A673 (cell line): ENCODE measurements around the gene HFM1. TPM values are rescaled to one million over a fixed set of nuclear protein-coding genes. Genes with fewer than 3 reads are reported as not detected.

Source experiments
- BruUV-seq: library from RNA; stranded (reverse); fragments of 400-500 nt; replicated peaks from 2 replicates; lab custom pipeline; 2021; lab: Mats Ljungman, UMichigan
- CTCF ChIA-PET: fragments of 300-600 bp; sonication (Branson Sonifier 250); formaldehyde crosslinking; loops from one replicate; lab custom pipeline; 2022; ENCODE audit warnings: antibody characterized with exemption; lab: Charles Lee
- POLR2A ChIA-PET: fragments of 300-600 bp; sonication (Branson Sonifier 250); formaldehyde crosslinking; loops from one replicate; lab custom pipeline; 2022; ENCODE audit warnings: antibody characterized with exemption; ENCODE audit not compliant: low non-redundant PET; lab: Charles Lee
- DNase-seq: peaks from one replicate; pipeline ENCODE4 v3.0.0-alpha.2; 2015; ENCODE audit warnings: low spot score
- H3K27ac ChIP-seq: fragments of 200-600 bp; sonication (generic); 2 replicates; pipeline ENCODE4 v1.5.1; 2016; ENCODE audit warnings: mixed run types, low read depth, mild to moderate bottlenecking, mixed read lengths, antibody characterized with exemption, low read length; ENCODE audit not compliant: poor library complexity, severe bottlenecking
- H3K27me3 ChIP-seq: fragments of 200-600 bp; sonication (generic); replicated peaks from 2 replicates; pipeline ENCODE4 v1.6.1; 2017; ENCODE audit warnings: mixed run types, low read depth, mild to moderate bottlenecking, mixed read lengths, antibody characterized with exemption, low read length; ENCODE audit not compliant: insufficient read depth, poor library complexity
- H3K36me3 ChIP-seq: fragments of 200-600 bp; sonication (generic); 2 replicates; pipeline ENCODE4 v1.6.1; 2016; ENCODE audit warnings: mixed run types, mild to moderate bottlenecking, mixed read lengths, antibody characterized with exemption, low read length; ENCODE audit not compliant: insufficient read depth, poor library complexity, severe bottlenecking
- H3K4me1 ChIP-seq: fragments of 200-600 bp; sonication (generic); 2 replicates; pipeline ENCODE4 v1.6.1; 2017; ENCODE audit warnings: mixed run types, mild to moderate bottlenecking, mixed read lengths, antibody characterized with exemption, low read length; ENCODE audit not compliant: insufficient read depth, poor library complexity, severe bottlenecking
- H3K4me3 ChIP-seq: fragments of 200-600 bp; sonication (generic); 2 replicates; pipeline ENCODE4 v1.5.1; 2016; ENCODE audit warnings: low read depth, mixed run types, mild to moderate bottlenecking, mixed read lengths, low read length; ENCODE audit not compliant: poor library complexity, severe bottlenecking
- H3K9me3 ChIP-seq: fragments of 200-600 bp; sonication (generic); 2 replicates; pipeline ENCODE4 v1.6.1; 2016; ENCODE audit warnings: mixed run types, low read depth, mild to moderate bottlenecking, mixed read lengths, antibody characterized with exemption, low read length; ENCODE audit not compliant: poor library complexity, severe bottlenecking
- EZH2 ChIP-seq: fragments of 200-600 bp; sonication (generic); IDR thresholded peaks from 2 replicates; pipeline ENCODE4 v1.6.1; 2017; ENCODE audit warnings: borderline replicate concordance, low read depth, mild to moderate bottlenecking, mixed read lengths, antibody characterized with exemption, low read length; ENCODE audit not compliant: poor library complexity, severe bottlenecking
- intact Hi-C: fragments of 100-400 bp; cut with micrococcal nuclease; formaldehyde crosslinking; loops from one replicate; pipeline ENCODE4 v1.10.0; 2022; ENCODE audit not compliant: unreplicated experiment
- total RNA-seq: library from RNA; stranded (reverse); gene quantifications from 2 replicates; pipeline ENCODE4 v1.2.3, GENCODE V29; 2021
- TF ChIP-seq, protein P1 (sequence below): fragments of 300-800, 200-600 bp; sonication (generic); conservative IDR thresholded peaks from 2 replicates; pipeline ENCODE4 v1.5.1; 2017; ENCODE audit warnings: low read depth, mild to moderate bottlenecking, antibody characterized with exemption, low read length, moderate library complexity, mixed read lengths

HFM1 gene
- total RNA-seq, 1 experiment from 2014 or later: 0.69 TPM

GRCh38 chr1:91349524-91349923 is 55.1 kb downstream of the HFM1 start:
- Histone ChIP-seq H3K9me3 (no peaks in the 10 kb centered on the region), H3K27me3 (no peaks in the 10 kb centered on the region), H3K36me3 (no peaks in the 10 kb centered on the region), H3K27ac (no peak overlapping the region), H3K4me3 (no peak overlapping the region), H3K4me1 (no peaks in the 10 kb centered on the region)
- CTCF ChIA-PET: no interaction called here
- intact Hi-C loops: no loop called here
- no peak for TF ChIP-seq EZH2
- TF ChIP-seq, protein P1, sequence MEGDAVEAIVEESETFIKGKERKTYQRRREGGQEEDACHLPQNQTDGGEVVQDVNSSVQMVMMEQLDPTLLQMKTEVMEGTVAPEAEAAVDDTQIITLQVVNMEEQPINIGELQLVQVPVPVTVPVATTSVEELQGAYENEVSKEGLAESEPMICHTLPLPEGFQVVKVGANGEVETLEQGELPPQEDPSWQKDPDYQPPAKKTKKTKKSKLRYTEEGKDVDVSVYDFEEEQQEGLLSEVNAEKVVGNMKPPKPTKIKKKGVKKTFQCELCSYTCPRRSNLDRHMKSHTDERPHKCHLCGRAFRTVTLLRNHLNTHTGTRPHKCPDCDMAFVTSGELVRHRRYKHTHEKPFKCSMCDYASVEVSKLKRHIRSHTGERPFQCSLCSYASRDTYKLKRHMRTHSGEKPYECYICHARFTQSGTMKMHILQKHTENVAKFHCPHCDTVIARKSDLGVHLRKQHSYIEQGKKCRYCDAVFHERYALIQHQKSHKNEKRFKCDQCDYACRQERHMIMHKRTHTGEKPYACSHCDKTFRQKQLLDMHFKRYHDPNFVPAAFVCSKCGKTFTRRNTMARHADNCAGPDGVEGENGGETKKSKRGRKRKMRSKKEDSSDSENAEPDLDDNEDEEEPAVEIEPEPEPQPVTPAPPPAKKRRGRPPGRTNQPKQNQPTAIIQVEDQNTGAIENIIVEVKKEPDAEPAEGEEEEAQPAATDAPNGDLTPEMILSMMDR: no peak
- POLR2A ChIA-PET: no interaction called here
- no TSS peak for BruUV-seq
- DNase-seq: no peak

DNA sequence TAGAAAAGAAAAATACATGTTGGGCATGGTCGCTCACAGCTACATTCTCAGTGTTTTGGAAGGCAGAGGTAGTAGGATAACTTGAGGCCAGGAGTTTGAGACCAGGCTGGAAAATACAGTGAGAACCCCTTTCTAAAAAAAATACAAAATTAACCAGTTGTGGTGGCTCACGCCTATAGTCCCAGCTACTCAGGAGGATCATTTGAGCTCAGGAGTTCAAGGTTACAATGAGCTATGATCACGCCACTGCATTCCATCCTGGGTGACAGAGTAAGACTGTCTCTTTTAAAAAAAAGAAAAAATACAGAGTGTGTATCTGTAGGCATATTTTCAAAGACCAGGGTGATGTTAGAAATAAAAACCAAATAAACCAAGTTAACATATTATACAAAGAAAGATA is 57.8 kb downstream of the HFM1 start:
- BruUV-seq: no TSS peak

GRCh38 chr1:91345395-91346005 is 59.1 kb downstream of the HFM1 start:
- ChIA-PET POLR2A (no interaction called here), CTCF (no interaction called here)
- intact Hi-C loops: no loop called here
- BruUV-seq: no TSS peak
- Histone ChIP-seq H3K4me3 (no peak overlapping the region), H3K4me1 (no peaks in the 10 kb centered on the region), H3K9me3 (no peaks in the 10 kb centered on the region), H3K27me3 (no peaks in the 10 kb centered on the region), H3K27ac (no peak overlapping the region), H3K36me3 (no peaks in the 10 kb centered on the region)
- TF ChIP-seq, protein P1: no peak
- no peak for TF ChIP-seq EZH2
- no peak for DNase-seq

More for the DNA sequence above, 57.8 kb downstream of the HFM1 start:
- no peaks in the 10 kb centered on the region for H3K36me3 ChIP-seq
- no peak overlapping the region for H3K27ac ChIP-seq
- no peaks in the 10 kb centered on the region for H3K27me3 ChIP-seq
- no peak for TF ChIP-seq EZH2
- TF ChIP-seq, protein P1: no peak
- H3K4me3 ChIP-seq: no peak overlapping the region
- CTCF ChIA-PET: no interaction called here
- DNase-seq: no peak
- POLR2A ChIA-PET: no interaction called here
- no peaks in the 10 kb centered on the region for H3K4me1 ChIP-seq
- H3K9me3 ChIP-seq: no peaks in the 10 kb centered on the region
- intact Hi-C loops: no loop called here
